Neuronal stem cell (in vitro differentiated cells): ENCODE results near the gene FMO1.

ENCODE experiments used
- DNase-seq: peaks from one replicate; pipeline ENCODE4 v3.0.0-alpha.2; 2013; ENCODE audit warnings: low spot score
- H2AFZ ChIP-seq: one replicate; pipeline ENCODE4 v1.6.1; 2013; ENCODE audit warnings: mild to moderate bottlenecking, low read length, inconsistent platforms
- H2AK5ac ChIP-seq: 2 replicates; pipeline ENCODE4 v1.6.1; 2013; ENCODE audit warnings: low read depth, mild to moderate bottlenecking, inconsistent platforms, low read length, moderate library complexity, mixed read lengths
- H2BK120ac ChIP-seq: 2 replicates; pipeline ENCODE4 v1.6.1; 2013; ENCODE audit warnings: low read depth, mild to moderate bottlenecking, inconsistent platforms, low read length, moderate library complexity, mixed read lengths
- H2BK12ac ChIP-seq: one replicate; pipeline ENCODE4 v1.6.1; 2013; ENCODE audit warnings: low read length, inconsistent platforms
- H2BK15ac ChIP-seq: 2 replicates; pipeline ENCODE4 v1.6.1; 2013; ENCODE audit warnings: mild to moderate bottlenecking, low read length, inconsistent platforms, mixed read lengths
- H2BK5ac ChIP-seq: one replicate; pipeline ENCODE4 v1.6.1; 2013; ENCODE audit warnings: inconsistent platforms, mild to moderate bottlenecking, low read length, moderate library complexity
- H3K14ac ChIP-seq: one replicate; pipeline ENCODE4 v1.6.1; 2013; ENCODE audit warnings: low read length, inconsistent platforms
- H3K18ac ChIP-seq: 2 replicates; pipeline ENCODE4 v1.6.1; 2013; ENCODE audit warnings: low read length, inconsistent platforms
- H3K23ac ChIP-seq: 2 replicates; pipeline ENCODE4 v1.6.1; 2013; ENCODE audit warnings: low read depth, mild to moderate bottlenecking, mixed read lengths, low read length, inconsistent platforms; ENCODE audit not compliant: poor library complexity
- H3K27ac ChIP-seq: replicated peaks from 3 replicates; pipeline ENCODE4 v1.5.1; 2013; ENCODE audit warnings: low read length, inconsistent platforms
- H3K27me3 ChIP-seq, 3 experiments: 2 replicates each; pipeline ENCODE4 v1.6.1; 2013; ENCODE audit warnings: low read length in 3 of 3, mild to moderate bottlenecking in 2 of 3, inconsistent platforms in 1 of 3, low read depth in 1 of 3, mixed read lengths in 1 of 3, moderate library complexity in 1 of 3; ENCODE audit not compliant: control insufficient read depth in 3 of 3, insufficient read depth in 3 of 3
- H3K36me3 ChIP-seq, 2 donors: replicated peaks in 1 of 2; 2 replicates each; pipeline ENCODE4 v1.6.1; 2013; ENCODE audit warnings: low read length in 2 of 2; ENCODE audit not compliant: control insufficient read depth in 2 of 2, insufficient read depth in 2 of 2
- H3K4ac ChIP-seq: 2 replicates; pipeline ENCODE4 v1.6.1; 2013; ENCODE audit warnings: inconsistent platforms, mild to moderate bottlenecking, low read length, moderate library complexity
- H3K4me1 ChIP-seq, 2 donors: 1 replicate in 1 of 2; 2 replicates in 1 of 2; pipeline ENCODE4 v1.6.1; 2013; ENCODE audit warnings: low read length in 2 of 2, low read depth in 1 of 2; ENCODE audit not compliant: control insufficient read depth in 2 of 2, insufficient read depth in 1 of 2
- H3K4me2 ChIP-seq: one replicate; pipeline ENCODE4 v1.6.1; 2013; ENCODE audit warnings: mild to moderate bottlenecking, low read length, inconsistent platforms; ENCODE audit not compliant: insufficient read depth, poor library complexity, severe bottlenecking
- H3K4me3 ChIP-seq, 2 donors: 2 replicates each; pipeline ENCODE4 v1.5.1; 2013; ENCODE audit warnings: low read length in 2 of 2, mild to moderate bottlenecking in 2 of 2, inconsistent platforms in 1 of 2, moderate library complexity in 1 of 2
- H3K79me1 ChIP-seq: one replicate; pipeline ENCODE4 v1.6.1; 2013; ENCODE audit warnings: low read depth, mild to moderate bottlenecking, inconsistent platforms, low read length, moderate library complexity
- H3K9ac ChIP-seq: one replicate; pipeline ENCODE4 v1.6.1; 2013; ENCODE audit warnings: mild to moderate bottlenecking, low read depth, low read length, inconsistent platforms; ENCODE audit not compliant: poor library complexity
- H3K9me3 ChIP-seq, 2 donors: replicated peaks in 1 of 2; 2 replicates each; pipeline versions ENCODE3 to v1.6.1; 2013; ENCODE audit warnings: low read length in 2 of 2, mild to moderate bottlenecking in 2 of 2, inconsistent platforms in 1 of 2, low read depth in 1 of 2, mixed read lengths in 1 of 2, moderate library complexity in 1 of 2; ENCODE audit not compliant: control insufficient read depth in 2 of 2, insufficient read depth in 1 of 2
- H4K8ac ChIP-seq: one replicate; pipeline ENCODE4 v1.6.1; 2013; ENCODE audit warnings: low read depth, mild to moderate bottlenecking, inconsistent platforms, low read length, moderate library complexity
- H4K91ac ChIP-seq: one replicate; pipeline ENCODE4 v1.6.1; 2013; ENCODE audit warnings: low read length, low read depth, mild to moderate bottlenecking, inconsistent platforms; ENCODE audit not compliant: poor library complexity
- WGBS, 2 donors: extraction: QIAGEN DNeasy Blood & Tissue Kit; methylation state at CpG; one replicate each; pipeline ENCODE4 v1.1.7; 2013; ENCODE audit warnings: missing lambda C conversion rate in 2 of 2, mixed read lengths in 1 of 2; ENCODE audit not compliant: insufficient read length in 2 of 2, insufficient replicate concordance in 1 of 2; ENCODE audit errors: extremely low coverage in 2 of 2; 5-methylcytosine and 5-hydroxymethylcytosine counted together

Gene FMO1

GRCh38 chr1:171250263-171250662, 2.0 kb downstream of the FMO1 start:
- no peak overlapping the region for H3K14ac ChIP-seq
- H4K8ac ChIP-seq, result no peak overlapping the region
- H2BK5ac ChIP-seq, result no peak overlapping the region
- no peak overlapping the region for H3K18ac ChIP-seq
- no peak overlapping the region for H2AK5ac ChIP-seq
- H3K4me1 ChIP-seq, result no peaks in the 10 kb centered on the region
- H2BK15ac ChIP-seq, result no peak overlapping the region
- peaks cover 0 to 38% (median 0%) of the 10 kb centered on the region in 3 experiments for H3K27me3 ChIP-seq
- no peak overlapping the region for H4K91ac ChIP-seq
- H3K79me1 ChIP-seq, result no peaks in the 10 kb centered on the region
- no peak overlapping the region for H2BK12ac ChIP-seq
- H3K36me3 ChIP-seq, result no peaks in the 10 kb centered on the region
- H3K4me3 ChIP-seq, result no peak overlapping the region
- no peak overlapping the region for H3K27ac ChIP-seq
- no peak for DNase-seq
- no peak overlapping the region for H3K9ac ChIP-seq
- no peaks in the 10 kb centered on the region for H3K9me3 ChIP-seq
- H3K4ac ChIP-seq, result no peak overlapping the region
- no peak overlapping the region for H3K23ac ChIP-seq
- no peak overlapping the region for H2AFZ ChIP-seq
- WGBS, 2 donors, result no CpG with 5 or more reads among the region's 3 CpGs
- H2BK120ac ChIP-seq, result no peak overlapping the region
- H3K4me2 ChIP-seq, result no peak overlapping the region

GRCh38 chr1:171251042-171251951, 3.0 kb downstream of the FMO1 start:
- Histone ChIP-seq H3K4me1 (no peaks in the 10 kb centered on the region), H3K27ac (no peak overlapping the region)
- no CpG with 5 or more reads among the region's 34 CpGs for WGBS, 2 donors

GRCh38 chr1:171251952-171252300, 3.6 kb downstream of the FMO1 start:
- Histone ChIP-seq H2BK120ac (no peak overlapping the region), H3K9me3 (no peaks in the 10 kb centered on the region), H3K18ac (no peak overlapping the region), H2AFZ (peak overlapping the region; percentile 85), H3K4me3 (no peak overlapping the region), H3K27me3 (peaks cover 0 to 38% (median 0%) of the 10 kb centered on the region in 3 experiments), H3K27ac (no peak overlapping the region), H2BK15ac (no peak overlapping the region), H3K79me1 (no peaks in the 10 kb centered on the region), H3K4me2 (no peak overlapping the region), H2BK5ac (no peak overlapping the region), H3K14ac (no peak overlapping the region), H3K9ac (no peak overlapping the region), H3K4ac (no peak overlapping the region), H4K8ac (no peak overlapping the region), H3K36me3 (no peaks in the 10 kb centered on the region), H2BK12ac (no peak overlapping the region), H4K91ac (no peak overlapping the region), H3K4me1 (no peaks in the 10 kb centered on the region), H2AK5ac (no peak overlapping the region), H3K23ac (no peak overlapping the region)
- no CpG with 5 or more reads among the region's 6 CpGs for WGBS, 2 donors
- DNase-seq, result no peak

More at GRCh38 chr1:171251042-171251951, 3.0 kb downstream of the FMO1 start:
- Histone ChIP-seq H3K27me3 (peaks cover 0 to 38% (median 0%) of the 10 kb centered on the region in 3 experiments), H3K9me3 (no peaks in the 10 kb centered on the region), H3K9ac (peak overlapping the region; percentile 73), H2BK5ac (no peak overlapping the region), H2BK15ac (no peak overlapping the region), H2AK5ac (no peak overlapping the region), H3K79me1 (no peaks in the 10 kb centered on the region), H3K36me3 (no peaks in the 10 kb centered on the region), H3K4ac (no peak overlapping the region), H2BK12ac (no peak overlapping the region), H3K4me3 (peak overlapping the region; percentile 29 to 85), H3K4me2 (peak overlapping the region; percentile 93), H2AFZ (peak overlapping the region; percentile 85), H3K14ac (no peak overlapping the region), H3K18ac (peak overlapping the region; percentile 68), H2BK120ac (no peak overlapping the region), H4K91ac (no peak overlapping the region), H4K8ac (no peak overlapping the region), H3K23ac (peak overlapping the region; percentile 22)
- DNase-seq, result peak; percentile 33

GRCh38 chr1:171252482-171252881, 4.2 kb downstream of the FMO1 start:
- no peak overlapping the region for H2BK5ac ChIP-seq
- H3K79me1 ChIP-seq, result no peaks in the 10 kb centered on the region
- H3K27ac ChIP-seq, result no peak overlapping the region
- H2BK120ac ChIP-seq, result no peak overlapping the region
- H4K8ac ChIP-seq, result no peak overlapping the region
- no peak overlapping the region for H3K18ac ChIP-seq
- DNase-seq, result no peak
- H2AFZ ChIP-seq, result no peak overlapping the region
- no peak overlapping the region for H3K4me2 ChIP-seq
- WGBS, 2 donors, result no CpG with 5 or more reads among the region's 5 CpGs
- no peak overlapping the region for H3K4me3 ChIP-seq
- H3K36me3 ChIP-seq, result no peaks in the 10 kb centered on the region
- no peak overlapping the region for H3K4ac ChIP-seq
- peaks cover 0 to 38% (median 0%) of the 10 kb centered on the region in 3 experiments for H3K27me3 ChIP-seq
- no peak overlapping the region for H2AK5ac ChIP-seq
- H3K4me1 ChIP-seq, result no peaks in the 10 kb centered on the region
- H3K9me3 ChIP-seq, result no peaks in the 10 kb centered on the region
- no peak overlapping the region for H3K14ac ChIP-seq
- no peak overlapping the region for H4K91ac ChIP-seq
- no peak overlapping the region for H2BK15ac ChIP-seq
- H3K23ac ChIP-seq, result no peak overlapping the region
- no peak overlapping the region for H2BK12ac ChIP-seq
- no peak overlapping the region for H3K9ac ChIP-seq
